Measurements from ENCODE around the gene TH. TPM values are rescaled to one million over a fixed set of nuclear protein-coding genes. Genes with fewer than 3 reads are reported as not detected.
A peak's percentile ranks its signal among the peaks of the same experiment; 100 is the strongest.

The TH gene
- total and polyA plus RNA-seq, 2 of the 4 experiments (the other 2 are of a cell fraction) = 0.10 TPM; not detected in 1

DNA sequence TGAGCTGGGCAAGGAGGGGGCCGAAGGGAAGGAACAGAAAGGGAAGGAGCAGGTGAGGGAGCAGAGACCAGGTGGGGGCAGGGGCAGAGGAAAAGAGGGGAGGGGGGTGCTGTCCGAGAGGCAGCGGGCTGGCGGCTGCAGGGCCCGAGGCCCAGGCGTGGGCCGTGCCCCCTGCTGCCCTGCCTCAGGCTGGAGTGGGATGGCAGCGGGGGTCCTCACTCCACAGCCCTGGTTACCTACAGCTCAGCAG is 34.7 kb downstream of the TH start:
- Histone ChIP-seq H3K14ac (replicated peaks; ENCODE audit: low read depth, low read length) (no peak overlapping the region), H3K4me3 (ENCODE audit: insufficient read depth, low read depth, low read length) (peak overlapping the region; percentile 41), H3K4ac (ENCODE audit: low read depth, low read length) (peak overlapping the region; percentile 43; the same call in 1 of the 2 replicates), H3K79me1 (ENCODE audit: low read depth in 1 of 2, low read length in 2 of 2) (peaks cover 0 to 4% of the 10 kb centered on the region in 2 experiments; a peak in 2 of 4 replicates), H3K4me2 (ENCODE audit: low read depth, low read length) (peak overlapping the region; percentile 78), H2AK9ac (replicated peaks; ENCODE audit: low read depth, low read length, poor library complexity) (peak overlapping the region; percentile 61), H2AK5ac (ENCODE audit: low read depth, low read length) (0 out of 2 replicates have a peak overlapping the region, but pooled peaks have one; percentile 28), H3K9me1 (ENCODE audit: insufficient read depth, low read length) (peaks cover under 1% of the 10 kb centered on the region), H3K56ac (ENCODE audit: extremely low read depth, insufficient read depth, low read length) (no peak overlapping the region), H4K20me1 (ENCODE audit: insufficient read depth, low read length) (peaks cover 28% of the 10 kb centered on the region), H2AFZ (replicated peaks; ENCODE audit: low read length, poor library complexity) (peak overlapping the region; percentile 86), H2BK20ac (ENCODE audit: low read depth, low read length) (peak overlapping the region; percentile 53; the same call in 1 of the 2 replicates), H4K5ac (ENCODE audit: low read depth, low read length) (no peak overlapping the region), H2BK15ac (ENCODE audit: low read depth, low read length) (no peak overlapping the region), H3K9me3 (ENCODE audit: control insufficient read depth, insufficient read depth, low read length) (no peaks in the 10 kb centered on the region), H4K91ac (ENCODE audit: insufficient read depth, low read depth, low read length) (no peak overlapping the region), H3K9ac (ENCODE audit: low read depth, low read length) (peak overlapping the region; percentile 28; the same call in 1 of the 2 replicates), H2BK5ac (ENCODE audit: low read depth, low read length, poor library complexity, severe bottlenecking) (no peak overlapping the region), H3K27ac (ENCODE audit: insufficient read depth, low read length) (no peak overlapping the region), H3K36me3 (ENCODE audit: control insufficient read depth, insufficient read depth, low read length) (no peaks in the 10 kb centered on the region), H3K23ac (ENCODE audit: low read depth, low read length) (no peak overlapping the region), H2BK120ac (ENCODE audit: low read depth, low read length) (0 out of 2 replicates have a peak overlapping the region, but pooled peaks have one; percentile 40), H3K18ac (ENCODE audit: low read depth, low read length) (no peak overlapping the region), H3K4me1 (ENCODE audit: control insufficient read depth, insufficient read depth, low read length) (no peaks in the 10 kb centered on the region; the same call in 1 of the 2 replicates), H3K27me3 (ENCODE audit: control insufficient read depth, insufficient read depth, low read length) (peaks cover 61% of the 10 kb centered on the region), H4K8ac (ENCODE audit: low read depth in 2 of 2, low read length in 2 of 2) (peak overlapping the region in 1 of 2 experiments; percentile 42; a peak in 1 of 4 replicates)
- no CpG with 5 or more reads among the region's 8 CpGs for WGBS, 2 experiments (ENCODE audit: extremely low coverage in 2 of 2, insufficient read length in 1 of 2)
- TF ChIP-seq, protein P1, sequence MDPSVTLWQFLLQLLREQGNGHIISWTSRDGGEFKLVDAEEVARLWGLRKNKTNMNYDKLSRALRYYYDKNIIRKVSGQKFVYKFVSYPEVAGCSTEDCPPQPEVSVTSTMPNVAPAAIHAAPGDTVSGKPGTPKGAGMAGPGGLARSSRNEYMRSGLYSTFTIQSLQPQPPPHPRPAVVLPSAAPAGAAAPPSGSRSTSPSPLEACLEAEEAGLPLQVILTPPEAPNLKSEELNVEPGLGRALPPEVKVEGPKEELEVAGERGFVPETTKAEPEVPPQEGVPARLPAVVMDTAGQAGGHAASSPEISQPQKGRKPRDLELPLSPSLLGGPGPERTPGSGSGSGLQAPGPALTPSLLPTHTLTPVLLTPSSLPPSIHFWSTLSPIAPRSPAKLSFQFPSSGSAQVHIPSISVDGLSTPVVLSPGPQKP (IDR thresholded peaks at IDR 0.05; ENCODE audit: borderline replicate concordance, low read depth, low read length) = no peak
- TF ChIP-seq BHLHE40 (IDR thresholded peaks at IDR 0.05; ENCODE audit: low read depth, low read length) = no peak
- TF ChIP-seq RAD21 (IDR thresholded peaks at IDR 0.05; ENCODE audit: low read length) = no peak
- no peak for TF ChIP-seq RCOR1 (IDR thresholded peaks at IDR 0.05; ENCODE audit: insufficient replicate concordance, low read length)
- no peak for TF ChIP-seq CEBPB (IDR thresholded peaks at IDR 0.05; ENCODE audit: low read depth, low read length)
- TF ChIP-seq CHD1 (IDR thresholded peaks at IDR 0.05; ENCODE audit: low read depth, low read length) = no peak
- TF ChIP-seq RFX5 (IDR thresholded peaks at IDR 0.05; ENCODE audit: low read depth, low read length) = no peak
- TF ChIP-seq, protein P2, sequence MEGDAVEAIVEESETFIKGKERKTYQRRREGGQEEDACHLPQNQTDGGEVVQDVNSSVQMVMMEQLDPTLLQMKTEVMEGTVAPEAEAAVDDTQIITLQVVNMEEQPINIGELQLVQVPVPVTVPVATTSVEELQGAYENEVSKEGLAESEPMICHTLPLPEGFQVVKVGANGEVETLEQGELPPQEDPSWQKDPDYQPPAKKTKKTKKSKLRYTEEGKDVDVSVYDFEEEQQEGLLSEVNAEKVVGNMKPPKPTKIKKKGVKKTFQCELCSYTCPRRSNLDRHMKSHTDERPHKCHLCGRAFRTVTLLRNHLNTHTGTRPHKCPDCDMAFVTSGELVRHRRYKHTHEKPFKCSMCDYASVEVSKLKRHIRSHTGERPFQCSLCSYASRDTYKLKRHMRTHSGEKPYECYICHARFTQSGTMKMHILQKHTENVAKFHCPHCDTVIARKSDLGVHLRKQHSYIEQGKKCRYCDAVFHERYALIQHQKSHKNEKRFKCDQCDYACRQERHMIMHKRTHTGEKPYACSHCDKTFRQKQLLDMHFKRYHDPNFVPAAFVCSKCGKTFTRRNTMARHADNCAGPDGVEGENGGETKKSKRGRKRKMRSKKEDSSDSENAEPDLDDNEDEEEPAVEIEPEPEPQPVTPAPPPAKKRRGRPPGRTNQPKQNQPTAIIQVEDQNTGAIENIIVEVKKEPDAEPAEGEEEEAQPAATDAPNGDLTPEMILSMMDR (conservative IDR thresholded peaks at IDR 0.05; ENCODE audit: low read depth, low read length) = no peak
- no peak for TF ChIP-seq POLR2A (IDR thresholded peaks at IDR 0.05; ENCODE audit: low read depth, low read length)
- TF ChIP-seq, protein P3, sequence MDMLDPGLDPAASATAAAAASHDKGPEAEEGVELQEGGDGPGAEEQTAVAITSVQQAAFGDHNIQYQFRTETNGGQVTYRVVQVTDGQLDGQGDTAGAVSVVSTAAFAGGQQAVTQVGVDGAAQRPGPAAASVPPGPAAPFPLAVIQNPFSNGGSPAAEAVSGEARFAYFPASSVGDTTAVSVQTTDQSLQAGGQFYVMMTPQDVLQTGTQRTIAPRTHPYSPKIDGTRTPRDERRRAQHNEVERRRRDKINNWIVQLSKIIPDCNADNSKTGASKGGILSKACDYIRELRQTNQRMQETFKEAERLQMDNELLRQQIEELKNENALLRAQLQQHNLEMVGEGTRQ (IDR thresholded peaks at IDR 0.05; ENCODE audit: low read depth, low read length) = no peak
- no peak for TF ChIP-seq FOS (IDR thresholded peaks at IDR 0.05; ENCODE audit: low read depth, low read length)
- no peak for TF ChIP-seq MAFK (IDR thresholded peaks at IDR 0.05; ENCODE audit: low read depth, low read length)
- CTCF ChIA-PET = interaction anchor here (1.4 kb wide), 1 partner anchor 14 kb away, joined by 7 read pairs; no protein-coding TSS in a partner anchor
- intact Hi-C loops (cut with micrococcal nuclease) = loop anchor here (5.0 kb wide), 1 partner anchor 40 kb away; no protein-coding TSS in a partner anchor
- in situ Hi-C loops (cut with MboI; ENCODE audit: low sequenced_read_pairs) = no loop called here
- POLR2A ChIA-PET (ENCODE audit: unreplicated experiment) = no interaction called here
- DNase-seq = no peak
- BruUV-seq (replicated peaks) = no TSS peak
- dilution Hi-C loops (cut with HindIII; ENCODE audit: low sequenced_read_pairs, unreplicated experiment) = no loop called here
- peak; percentile 4; the same call in 1 of the 2 replicates for ATAC-seq (ENCODE audit: low read depth)
